Measurements from ENCODE around the gene EPS8L2.

Gene EPS8L2

GRCh38 chr11:704781-705645 lies 1.0 kb upstream of the EPS8L2 start:
- no peak for DNase-seq (ENCODE audit: low read depth in 2 of 2)

- no peak for DNase-seq (ENCODE audit: low read depth in 2 of 2)
Observed at GRCh38 chr11:706439-706956, 467 bp downstream of the EPS8L2 start.

- no peak for DNase-seq (ENCODE audit: low read depth in 2 of 2)
Observed at GRCh38 chr11:706957-707816, 1.2 kb downstream of the EPS8L2 start.

GRCh38 chr11:707817-708420 lies 1.9 kb downstream of the EPS8L2 start:
- no peak for DNase-seq (ENCODE audit: low read depth in 2 of 2)

DNA sequence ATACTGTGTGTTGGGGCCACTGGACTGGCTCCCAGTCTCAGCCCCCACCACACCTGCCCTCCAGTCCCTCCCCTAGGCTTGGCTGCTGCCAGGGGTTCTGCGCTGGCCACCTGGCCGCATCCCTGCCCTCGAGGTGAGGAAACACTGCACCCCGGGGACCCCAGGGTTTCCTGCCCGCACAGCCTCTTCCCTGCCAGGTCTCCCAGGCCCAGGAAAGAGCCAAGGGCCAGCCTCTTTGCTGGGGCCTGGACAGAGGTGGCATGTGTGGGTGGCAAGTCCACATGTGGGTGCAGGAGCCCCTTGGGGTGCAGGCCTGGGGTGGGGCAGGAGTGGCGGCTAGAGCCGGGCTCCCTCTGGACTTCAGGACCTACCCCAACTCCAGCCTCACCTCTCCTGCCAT lies 2.5 kb downstream of the EPS8L2 start:
- no peak for DNase-seq (ENCODE audit: low read depth in 2 of 2)

GRCh38 chr11:709109-709997 lies 3.3 kb downstream of the EPS8L2 start:
- no peak for DNase-seq (ENCODE audit: low read depth in 2 of 2)

- DNase-seq (ENCODE audit: low read depth in 2 of 2) = no peak
Observed at GRCh38 chr11:714436-714835, 8.4 kb downstream of the EPS8L2 start.

GRCh38 chr11:719214-720016 lies 13.4 kb downstream of the EPS8L2 start:
- DNase-seq (ENCODE audit: low read depth in 2 of 2) = no peak

GRCh38 chr11:720017-720641 lies 14.1 kb downstream of the EPS8L2 start:
- no peak for DNase-seq (ENCODE audit: low read depth in 2 of 2)

DNA sequence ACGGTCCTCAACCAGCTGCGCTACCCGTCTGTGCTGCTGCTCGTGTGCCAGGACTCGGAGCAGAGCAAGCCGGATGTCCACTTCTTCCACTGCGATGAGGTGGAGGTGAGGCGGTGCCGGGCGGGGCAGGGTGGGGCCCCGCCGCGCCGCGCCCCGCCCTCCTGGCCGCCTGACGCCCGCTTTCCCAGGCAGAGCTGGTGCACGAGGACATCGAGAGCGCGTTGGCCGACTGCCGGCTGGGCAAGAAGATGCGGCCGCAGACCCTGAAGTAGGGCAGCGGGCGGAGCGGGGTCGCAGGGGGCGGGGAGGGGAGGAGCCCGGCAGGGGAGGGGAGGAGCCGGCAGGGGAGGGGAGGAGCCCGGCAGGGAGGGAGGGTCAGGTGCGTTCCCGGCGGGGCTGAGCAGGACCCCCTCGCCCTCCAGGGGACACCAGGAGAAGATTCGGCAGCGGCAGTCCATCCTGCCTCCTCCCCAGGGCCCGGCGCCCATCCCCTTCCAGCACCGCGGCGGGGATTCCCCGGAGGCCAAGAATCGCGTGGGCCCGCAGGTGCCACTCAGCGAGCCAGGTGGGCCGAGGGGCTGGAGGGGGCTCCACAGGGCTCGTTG lies 14.7 kb downstream of the EPS8L2 start:
- no peak for DNase-seq (ENCODE audit: low read depth in 2 of 2)

GRCh38 chr11:721247-721740 lies 15.3 kb downstream of the EPS8L2 start:
- DNase-seq (ENCODE audit: low read depth in 2 of 2) = no peak

DNA sequence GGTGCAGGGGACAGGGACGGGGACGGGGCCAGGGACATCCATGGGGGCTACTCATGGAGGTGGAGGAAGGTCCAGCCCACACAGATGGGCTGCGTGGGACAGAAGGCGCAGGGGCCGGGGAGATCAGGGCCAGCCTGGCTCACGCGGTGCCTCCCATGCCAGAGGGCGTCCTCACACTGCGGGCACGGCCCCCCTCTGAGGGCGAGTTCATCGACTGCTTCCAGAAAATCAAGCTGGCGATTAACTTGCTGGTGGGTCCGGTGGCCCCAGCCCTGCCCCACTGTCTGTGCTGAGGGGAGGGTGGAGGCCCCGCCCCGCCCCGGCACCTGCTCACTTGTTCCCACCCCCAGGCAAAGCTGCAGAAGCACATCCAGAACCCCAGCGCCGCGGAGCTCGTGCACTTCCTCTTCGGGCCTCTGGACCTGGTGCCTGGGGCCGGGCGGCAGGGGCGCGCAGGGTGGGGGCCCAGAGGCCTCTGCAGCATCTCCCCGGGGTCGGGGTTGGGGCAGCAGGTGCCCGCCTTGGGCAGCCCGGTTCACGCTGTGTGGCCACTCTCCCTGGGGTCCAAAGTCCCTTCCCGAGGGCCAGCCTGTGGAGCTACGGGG lies 15.8 kb downstream of the EPS8L2 start:
- DNase-seq (ENCODE audit: low read depth in 2 of 2) = no peak

DNA sequence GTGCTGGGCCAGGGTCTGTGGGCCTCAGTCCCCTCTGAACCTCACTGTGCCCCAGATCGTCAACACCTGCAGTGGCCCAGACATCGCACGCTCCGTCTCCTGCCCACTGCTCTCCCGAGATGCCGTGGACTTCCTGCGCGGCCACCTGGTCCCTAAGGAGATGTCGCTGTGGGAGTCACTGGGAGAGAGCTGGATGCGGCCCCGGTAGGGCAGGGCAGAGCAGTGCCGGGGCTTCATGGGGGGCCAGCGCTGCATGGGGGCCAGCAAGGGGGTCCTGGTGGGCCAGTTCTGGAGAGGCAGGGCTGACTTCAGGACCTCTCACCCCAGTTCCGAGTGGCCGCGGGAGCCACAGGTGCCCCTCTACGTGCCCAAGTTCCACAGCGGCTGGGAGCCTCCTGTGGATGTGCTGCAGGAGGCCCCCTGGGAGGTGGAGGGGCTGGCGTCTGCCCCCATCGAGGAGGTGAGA lies 16.3 kb downstream of the EPS8L2 start:
- DNase-seq (ENCODE audit: low read depth in 2 of 2) = no peak

DNA sequence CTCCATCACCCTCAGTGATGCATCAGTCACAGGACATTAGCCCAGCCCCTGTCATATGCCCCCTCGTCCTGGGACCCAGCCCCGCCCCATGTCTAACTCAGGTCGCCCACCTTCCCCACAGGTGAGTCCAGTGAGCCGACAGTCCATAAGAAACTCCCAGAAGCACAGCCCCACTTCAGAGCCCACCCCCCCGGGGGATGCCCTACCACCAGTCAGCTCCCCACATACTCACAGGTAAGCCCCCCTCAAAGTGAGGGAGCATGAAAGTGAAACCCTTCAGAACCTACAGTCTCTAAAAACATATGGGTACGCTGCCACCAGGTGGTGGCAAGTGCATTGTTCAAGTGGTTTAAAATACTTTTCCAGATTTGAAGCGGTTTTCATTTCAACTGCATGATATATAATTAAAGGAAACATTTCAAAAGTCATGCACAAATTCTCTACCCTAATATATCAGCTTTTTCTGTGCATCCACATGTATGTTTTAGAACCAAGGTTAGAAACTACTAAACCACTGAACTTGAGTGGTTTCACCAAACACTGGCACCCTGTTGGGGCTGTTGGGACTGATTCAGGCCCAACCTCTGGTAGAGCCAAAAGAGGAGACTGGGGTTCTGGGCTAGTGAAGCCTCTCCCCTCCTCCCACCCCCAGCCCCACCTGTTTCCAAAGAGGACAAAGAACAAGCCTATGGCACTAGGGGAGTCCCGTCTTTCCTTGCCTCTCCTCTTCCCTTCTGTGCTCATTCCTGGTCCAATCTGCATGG lies 17.3 kb downstream of the EPS8L2 start:
- no peak for DNase-seq (ENCODE audit: low read depth in 2 of 2)

DNA sequence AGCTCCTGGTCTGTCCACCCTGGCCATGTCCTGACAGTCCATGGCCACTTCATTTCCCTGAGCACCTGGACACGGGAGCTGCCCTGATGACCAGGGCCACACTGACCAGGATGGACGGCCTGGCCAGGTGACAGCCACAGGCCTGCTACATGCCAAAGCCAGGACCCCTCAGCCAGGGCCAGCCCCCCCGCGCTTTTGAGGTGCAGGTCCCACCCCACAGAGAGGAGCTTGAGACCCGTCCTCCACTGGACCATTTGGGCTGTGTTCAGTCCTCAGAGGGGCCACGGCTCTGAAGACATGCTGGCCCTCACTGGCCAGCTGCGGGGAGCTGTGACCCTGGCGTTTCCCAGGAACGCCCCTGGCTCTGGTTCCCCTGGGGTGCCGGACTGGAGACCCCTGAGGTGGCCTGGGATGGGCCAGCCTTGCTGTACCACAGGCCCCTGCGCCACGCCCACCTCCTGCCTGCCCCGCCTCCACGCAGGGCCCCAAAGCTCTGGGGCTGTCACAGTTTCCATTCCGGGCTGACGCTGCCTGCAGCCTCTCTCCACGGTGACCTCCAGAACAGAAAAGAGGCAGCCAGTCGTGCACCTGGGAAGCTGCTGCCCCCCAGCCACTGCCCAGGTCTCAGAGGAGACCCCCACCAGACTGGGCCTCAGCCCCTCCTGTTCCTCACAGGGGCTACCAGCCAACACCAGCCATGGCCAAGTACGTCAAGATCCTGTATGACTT lies 18.2 kb downstream of the EPS8L2 start:
- DNase-seq (ENCODE audit: low read depth in 2 of 2) = no peak

DNA sequence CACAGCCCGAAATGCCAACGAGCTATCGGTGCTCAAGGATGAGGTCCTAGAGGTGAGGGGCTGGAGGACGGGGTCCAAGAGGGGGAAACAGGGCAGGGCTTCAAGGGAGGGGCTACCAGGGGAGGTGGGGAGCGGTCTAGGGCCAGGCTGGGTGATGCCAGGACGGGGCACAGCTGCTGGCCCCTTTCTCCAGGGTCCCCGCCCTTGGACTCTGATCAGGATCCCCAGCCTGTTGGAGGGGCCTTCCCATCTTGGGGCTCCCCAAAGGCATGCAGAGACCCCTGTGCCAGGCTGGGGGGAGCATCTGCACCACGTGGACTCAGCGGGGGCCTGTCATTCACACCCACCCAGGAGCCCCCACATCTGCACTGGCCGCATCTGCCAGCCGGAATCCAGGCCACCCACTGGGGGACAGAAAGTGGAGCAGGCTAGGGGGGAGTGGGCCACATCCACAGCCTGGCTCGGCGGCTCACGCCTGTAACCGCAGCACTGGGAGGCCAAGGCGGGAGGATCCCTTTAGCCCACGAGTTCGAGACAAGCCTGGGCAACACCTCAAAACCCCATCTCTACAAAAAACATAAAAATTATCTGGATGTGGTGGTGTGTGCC lies 18.9 kb downstream of the EPS8L2 start:
- DNase-seq (ENCODE audit: low read depth in 2 of 2) = no peak
